Measurements from ENCODE around the gene NEURL3.

DNA sequence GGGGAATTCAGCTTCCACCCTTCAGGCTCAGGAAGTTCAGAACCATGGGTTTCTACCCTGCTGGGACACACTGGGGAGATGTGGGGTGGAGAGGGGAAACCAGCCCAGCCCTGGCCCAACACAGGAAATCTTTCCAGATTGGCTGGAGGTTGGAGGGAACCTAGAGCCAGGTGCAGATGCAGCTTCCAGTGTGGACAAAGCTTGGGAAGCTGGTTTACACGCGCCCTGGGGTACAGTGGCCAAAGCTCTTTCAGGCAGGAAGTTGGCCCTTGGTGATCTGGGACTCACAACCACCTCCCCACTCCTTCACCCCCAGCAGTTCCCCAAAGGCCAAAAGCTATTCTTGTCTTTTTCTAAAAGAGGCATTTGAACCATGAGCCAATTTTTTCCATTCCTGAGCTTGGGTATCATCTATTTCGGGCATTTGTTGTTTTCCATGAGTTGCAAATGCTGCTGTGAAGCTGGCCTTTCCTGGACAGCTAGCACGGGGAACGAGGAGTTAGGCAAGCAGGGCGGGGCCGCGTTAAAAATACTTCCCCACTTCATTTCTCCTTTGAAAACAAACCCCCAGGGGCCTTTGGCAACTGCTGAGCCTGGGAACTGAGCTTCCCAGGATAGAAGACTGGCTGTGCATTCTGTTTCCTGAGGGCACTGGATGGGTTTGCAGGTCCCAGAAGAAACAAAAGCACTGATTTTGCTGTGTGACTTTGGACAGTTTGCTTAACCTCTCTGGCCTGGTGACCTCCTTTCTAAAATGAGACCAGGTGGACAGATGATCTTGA, 28.3 kb upstream of the NEURL3 start:
- TF ChIP-seq EZH2phosphoT487 (IDR thresholded peaks at IDR 0.05; ENCODE audit: low read depth), result no peak
- TF ChIP-seq, protein P1, sequence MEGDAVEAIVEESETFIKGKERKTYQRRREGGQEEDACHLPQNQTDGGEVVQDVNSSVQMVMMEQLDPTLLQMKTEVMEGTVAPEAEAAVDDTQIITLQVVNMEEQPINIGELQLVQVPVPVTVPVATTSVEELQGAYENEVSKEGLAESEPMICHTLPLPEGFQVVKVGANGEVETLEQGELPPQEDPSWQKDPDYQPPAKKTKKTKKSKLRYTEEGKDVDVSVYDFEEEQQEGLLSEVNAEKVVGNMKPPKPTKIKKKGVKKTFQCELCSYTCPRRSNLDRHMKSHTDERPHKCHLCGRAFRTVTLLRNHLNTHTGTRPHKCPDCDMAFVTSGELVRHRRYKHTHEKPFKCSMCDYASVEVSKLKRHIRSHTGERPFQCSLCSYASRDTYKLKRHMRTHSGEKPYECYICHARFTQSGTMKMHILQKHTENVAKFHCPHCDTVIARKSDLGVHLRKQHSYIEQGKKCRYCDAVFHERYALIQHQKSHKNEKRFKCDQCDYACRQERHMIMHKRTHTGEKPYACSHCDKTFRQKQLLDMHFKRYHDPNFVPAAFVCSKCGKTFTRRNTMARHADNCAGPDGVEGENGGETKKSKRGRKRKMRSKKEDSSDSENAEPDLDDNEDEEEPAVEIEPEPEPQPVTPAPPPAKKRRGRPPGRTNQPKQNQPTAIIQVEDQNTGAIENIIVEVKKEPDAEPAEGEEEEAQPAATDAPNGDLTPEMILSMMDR (IDR thresholded peaks at IDR 0.05; ENCODE audit: low read depth, low read length), result no peak
